Gastroesophageal sphincter (tissue), 4 donors: ENCODE measurements around the gene CHD9NB. TPM values are rescaled to one million over a fixed set of nuclear protein-coding genes. Genes with fewer than 3 reads are reported as not detected.

Experiments used
- ATAC-seq: fragments of 150-250 bp; one replicate; pipeline ENCODE4 v1.9.1; 2016; ENCODE audit warnings: mild to moderate bottlenecking, moderate library complexity
- H3K27ac ChIP-seq, 4 donors: fragments of 200-600 bp; sonication (generic) in 3 of 4; 1 replicate in 3 of 4; 2 replicates in 1 of 4; pipeline ENCODE4 v1.5.1; 2016 to 2019
- H3K27me3 ChIP-seq: fragments of 200-600 bp; sonication (generic); one replicate; pipeline ENCODE4 v1.5.1; 2019
- H3K36me3 ChIP-seq, 2 donors: fragments of 200-600 bp; sonication (generic); one replicate each; pipeline ENCODE4 v1.5.1; 2019; ENCODE audit warnings: control low read depth in 1 of 2
- H3K4me1 ChIP-seq, 3 donors: fragments of 200-600 bp; sonication (generic); 1 replicate in 2 of 3; 2 replicates in 1 of 3; pipeline ENCODE4 v1.5.1; 2016 to 2019; ENCODE audit warnings: control low read depth in 2 of 3
- H3K4me3 ChIP-seq, 2 donors: fragments of 200-600 bp; sonication (generic); one replicate each; pipeline ENCODE4 v1.5.1; 2019; ENCODE audit warnings: mild to moderate bottlenecking in 1 of 2, moderate library complexity in 1 of 2
- H3K9me3 ChIP-seq, 3 donors: fragments of 200-600 bp; sonication (generic); one replicate each; pipeline ENCODE4 v1.5.1; 2017 to 2019; ENCODE audit warnings: control low read depth in 2 of 3
- CTCF ChIP-seq, 4 experiments: fragments of 200-600 bp in 2 of 4; fragments of 450-650 bp in 2 of 4; sonication (generic) in 1 of 4; IDR thresholded peaks; one replicate each; pipeline ENCODE4 v1.5.1; 2017 to 2019; ENCODE audit warnings: antibody characterized with exemption in 4 of 4, mild to moderate bottlenecking in 2 of 4, moderate library complexity in 2 of 4
- EP300 ChIP-seq: sonication (generic); formaldehyde crosslinking; IDR thresholded peaks from one replicate; pipeline ENCODE4 v1.6.1; 2017; ENCODE audit warnings: antibody characterized with exemption, mild to moderate bottlenecking
- POLR2A ChIP-seq, 2 donors: fragments of 450-650 bp; IDR thresholded peaks; one replicate each; pipeline ENCODE4 v1.6.1; 2017; ENCODE audit warnings: antibody characterized with exemption in 2 of 2, mild to moderate bottlenecking in 2 of 2, moderate library complexity in 1 of 2
- POLR2AphosphoS5 ChIP-seq: sonication (generic); formaldehyde crosslinking; IDR thresholded peaks from one replicate; pipeline ENCODE4 v1.6.1; 2017; ENCODE audit warnings: antibody characterized with exemption
- WGBS, 2 donors: methylation state at CpG; one replicate each; pipeline ENCODE4 v1.1.5; 2018; ENCODE audit warnings: low coverage in 1 of 2; 5-methylcytosine and 5-hydroxymethylcytosine counted together
- total RNA-seq, 4 donors: library from RNA; depleted of rRNA; stranded (reverse); fragments of >200 nt; gene quantifications; one replicate each; pipeline ENCODE4 v1.1.0, GENCODE V29; 2016

Gene CHD9NB
- total RNA-seq, 4 donors from 2014 or later = 0.17 to 1.1 TPM; not detected in 2

- Histone ChIP-seq H3K4me3 (no peak overlapping the region), H3K27me3 (peaks cover 19% of the 10 kb centered on the region), H3K9me3 (no peaks in the 10 kb centered on the region), H3K4me1 (no peaks in the 10 kb centered on the region), H3K36me3 (no peaks in the 10 kb centered on the region), H3K27ac (no peak overlapping the region)
- no peak for ATAC-seq
- TF ChIP-seq POLR2A (IDR thresholded peaks at IDR 0.05) (no peak), EP300 (no peak), POLR2AphosphoS5 (no peak), CTCF (IDR thresholded peaks at IDR 0.05) (no peak)
- 22 to 33% methylated on average over 3 to 4 of the region's 4 CpGs for WGBS, 2 donors
Measured at GRCh38 chr16:53014287-53014686, 38.4 kb downstream of the CHD9NB start.

- no peak for ATAC-seq
- 71 to 90% methylated on average over 1 of the region's 1 CpG for WGBS, 2 donors
Measured at GRCh38 chr16:53007095-53007494, 45.6 kb downstream of the CHD9NB start.

GRCh38 chr16:52997922-52998321, 54.8 kb downstream of the CHD9NB start:
- TF ChIP-seq EP300 = no peak
- no peak for TF ChIP-seq POLR2AphosphoS5
- TF ChIP-seq POLR2A (IDR thresholded peaks at IDR 0.05) = no peak
- no peak for TF ChIP-seq CTCF (IDR thresholded peaks at IDR 0.05)
- H3K27ac ChIP-seq = no peak overlapping the region

More at GRCh38 chr16:53007095-53007494, 45.6 kb downstream of the CHD9NB start:
- Histone ChIP-seq H3K9me3 (no peaks in the 10 kb centered on the region), H3K27me3 (peaks cover 7% of the 10 kb centered on the region), H3K4me3 (no peak overlapping the region), H3K4me1 (no peaks in the 10 kb centered on the region), H3K27ac (no peak overlapping the region), H3K36me3 (no peaks in the 10 kb centered on the region)
- TF ChIP-seq EP300 (no peak), POLR2A (IDR thresholded peaks at IDR 0.05) (no peak), CTCF (IDR thresholded peaks at IDR 0.05) (no peak), POLR2AphosphoS5 (no peak)

GRCh38 chr16:52994942-52995341, 57.8 kb downstream of the CHD9NB start:
- Histone ChIP-seq H3K9me3 (no peaks in the 10 kb centered on the region), H3K36me3 (no peaks in the 10 kb centered on the region), H3K27me3 (no peaks in the 10 kb centered on the region), H3K4me3 (no peak overlapping the region), H3K27ac (no peak overlapping the region), H3K4me1 (no peaks in the 10 kb centered on the region)
- TF ChIP-seq CTCF (IDR thresholded peaks at IDR 0.05) (no peak), POLR2A (IDR thresholded peaks at IDR 0.05) (no peak), POLR2AphosphoS5 (no peak), EP300 (no peak)
- 74 to 82% methylated on average over 3 to 5 of the region's 5 CpGs for WGBS, 2 donors
- no peak for ATAC-seq

More at GRCh38 chr16:52997922-52998321, 54.8 kb downstream of the CHD9NB start:
- no peak for ATAC-seq
- H3K4me3 ChIP-seq = no peak overlapping the region
- H3K36me3 ChIP-seq = no peaks in the 10 kb centered on the region
- no peaks in the 10 kb centered on the region for H3K27me3 ChIP-seq
- WGBS, 2 donors = 89 to 91% methylated on average over 1 of the region's 1 CpG
- peaks cover 0 to 4% (median 0%) of the 10 kb centered on the region in 3 donors for H3K9me3 ChIP-seq
- H3K4me1 ChIP-seq = no peaks in the 10 kb centered on the region

- no peaks in the 10 kb centered on the region for H3K27me3 ChIP-seq
- no peaks in the 10 kb centered on the region for H3K4me1 ChIP-seq
- ATAC-seq = no peak
- no peak overlapping the region for H3K27ac ChIP-seq
- TF ChIP-seq POLR2AphosphoS5 (no peak), CTCF (IDR thresholded peaks at IDR 0.05) (no peak), EP300 (no peak), POLR2A (IDR thresholded peaks at IDR 0.05) (no peak)
- H3K36me3 ChIP-seq = no peaks in the 10 kb centered on the region
- no peaks in the 10 kb centered on the region for H3K9me3 ChIP-seq
- WGBS, 2 donors = 61 to 78% methylated on average over 3 of the region's 3 CpGs
- H3K4me3 ChIP-seq = no peak overlapping the region
Measured at GRCh38 chr16:52993179-52993578, 59.5 kb downstream of the CHD9NB start.
